ENCODE data around the gene ILF2.

DNA sequence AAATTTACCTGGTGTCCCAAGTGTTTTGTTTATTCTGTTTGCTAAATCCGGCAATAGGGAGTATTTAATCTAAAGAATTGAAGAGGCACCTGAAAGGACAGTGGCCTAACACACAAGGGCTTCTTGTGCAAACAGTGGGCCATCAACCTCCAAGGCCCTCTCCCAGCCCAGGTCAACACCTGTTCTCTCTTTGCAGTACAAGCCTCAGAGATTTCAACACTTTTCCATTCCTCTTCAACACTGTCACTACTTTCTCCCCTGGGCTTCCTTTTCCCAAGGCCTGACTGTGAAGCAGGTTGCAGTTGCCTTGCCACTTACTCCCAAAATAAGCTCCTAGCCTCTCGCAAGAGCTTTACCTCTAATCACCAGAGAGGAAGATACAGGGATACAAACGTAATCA, 15.5 kb downstream of the ILF2 start:
- TF ChIP-seq, protein P1, sequence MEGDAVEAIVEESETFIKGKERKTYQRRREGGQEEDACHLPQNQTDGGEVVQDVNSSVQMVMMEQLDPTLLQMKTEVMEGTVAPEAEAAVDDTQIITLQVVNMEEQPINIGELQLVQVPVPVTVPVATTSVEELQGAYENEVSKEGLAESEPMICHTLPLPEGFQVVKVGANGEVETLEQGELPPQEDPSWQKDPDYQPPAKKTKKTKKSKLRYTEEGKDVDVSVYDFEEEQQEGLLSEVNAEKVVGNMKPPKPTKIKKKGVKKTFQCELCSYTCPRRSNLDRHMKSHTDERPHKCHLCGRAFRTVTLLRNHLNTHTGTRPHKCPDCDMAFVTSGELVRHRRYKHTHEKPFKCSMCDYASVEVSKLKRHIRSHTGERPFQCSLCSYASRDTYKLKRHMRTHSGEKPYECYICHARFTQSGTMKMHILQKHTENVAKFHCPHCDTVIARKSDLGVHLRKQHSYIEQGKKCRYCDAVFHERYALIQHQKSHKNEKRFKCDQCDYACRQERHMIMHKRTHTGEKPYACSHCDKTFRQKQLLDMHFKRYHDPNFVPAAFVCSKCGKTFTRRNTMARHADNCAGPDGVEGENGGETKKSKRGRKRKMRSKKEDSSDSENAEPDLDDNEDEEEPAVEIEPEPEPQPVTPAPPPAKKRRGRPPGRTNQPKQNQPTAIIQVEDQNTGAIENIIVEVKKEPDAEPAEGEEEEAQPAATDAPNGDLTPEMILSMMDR (IDR thresholded peaks at IDR 0.05): no peak
- TF ChIP-seq POLR2AphosphoS5 (IDR thresholded peaks at IDR 0.05): no peak

Measured in esophagus muscularis mucosa (tissue), 3 donors.